ENCODE measurements around the gene NAA20.

Gene NAA20

DNA sequence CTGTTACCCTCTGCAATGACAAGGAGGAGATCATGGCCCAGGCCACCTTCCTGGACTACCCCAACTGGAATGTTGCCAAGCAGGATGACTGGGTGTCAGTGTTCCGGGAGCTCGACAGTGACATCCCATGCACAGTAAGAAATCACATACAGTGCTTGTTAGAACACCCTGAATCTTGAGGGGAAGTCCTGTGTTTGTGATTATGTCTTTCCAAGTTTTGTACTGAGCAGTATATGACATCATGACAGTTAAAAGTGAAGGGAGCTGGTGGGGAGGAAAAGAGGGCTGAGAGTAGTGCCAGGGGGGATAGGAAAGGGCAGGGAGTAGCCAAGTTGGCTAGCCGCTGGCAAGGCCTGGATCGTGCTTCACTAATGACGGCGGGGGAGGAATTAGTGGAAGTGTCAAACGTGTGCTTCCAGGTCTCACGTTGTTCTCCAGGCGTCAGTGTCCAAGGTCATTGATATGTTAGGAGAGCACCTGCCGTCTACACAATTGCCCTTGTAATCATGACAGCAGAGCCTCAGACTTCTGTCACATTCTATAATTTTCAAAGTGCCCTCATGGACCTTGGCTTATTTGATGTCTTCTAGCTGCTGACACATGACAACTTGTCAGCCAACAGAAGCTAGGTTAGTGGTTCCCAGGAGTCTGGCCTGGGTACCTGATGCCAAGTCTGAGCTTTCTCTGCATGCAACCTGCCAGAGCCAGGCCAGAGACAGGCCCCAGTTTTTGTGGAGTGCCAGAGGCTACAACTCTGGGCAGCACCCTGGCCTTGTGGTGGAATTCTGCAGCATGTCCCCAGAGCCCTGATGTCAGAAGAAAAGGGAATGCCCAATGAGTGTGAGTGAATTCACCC is 53.9 kb downstream of the NAA20 start:
- no peak for DNase-seq (ENCODE audit: insufficient read length, low spot score)
- no peak for FAIRE-seq

- FAIRE-seq (no peak), DNase-seq (ENCODE audit: insufficient read length, low spot score) (no peak)
Observed at GRCh38 chr20:20073801-20074371, 56.7 kb downstream of the NAA20 start.

DNA sequence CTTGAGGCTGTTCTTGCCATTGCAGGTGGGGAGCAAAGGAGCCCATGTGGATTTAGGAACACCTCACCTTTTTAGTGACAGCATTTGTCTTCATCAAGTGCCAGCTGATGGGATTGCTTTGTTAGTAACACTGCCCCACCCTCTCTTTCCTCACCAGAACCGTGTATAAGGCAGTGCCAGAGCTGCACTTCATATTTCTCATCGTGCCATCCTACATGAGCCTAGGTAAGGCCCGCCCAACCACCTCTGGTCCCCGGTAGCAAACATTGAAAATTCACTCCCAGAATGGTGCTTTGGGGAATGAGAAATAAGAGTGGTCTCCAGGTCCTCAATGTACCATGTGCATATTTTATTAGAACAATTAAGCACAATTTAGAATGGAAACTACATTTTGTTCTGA is 57.9 kb downstream of the NAA20 start:
- FAIRE-seq (no peak), DNase-seq (ENCODE audit: insufficient read length, low spot score) (no peak)

DNA sequence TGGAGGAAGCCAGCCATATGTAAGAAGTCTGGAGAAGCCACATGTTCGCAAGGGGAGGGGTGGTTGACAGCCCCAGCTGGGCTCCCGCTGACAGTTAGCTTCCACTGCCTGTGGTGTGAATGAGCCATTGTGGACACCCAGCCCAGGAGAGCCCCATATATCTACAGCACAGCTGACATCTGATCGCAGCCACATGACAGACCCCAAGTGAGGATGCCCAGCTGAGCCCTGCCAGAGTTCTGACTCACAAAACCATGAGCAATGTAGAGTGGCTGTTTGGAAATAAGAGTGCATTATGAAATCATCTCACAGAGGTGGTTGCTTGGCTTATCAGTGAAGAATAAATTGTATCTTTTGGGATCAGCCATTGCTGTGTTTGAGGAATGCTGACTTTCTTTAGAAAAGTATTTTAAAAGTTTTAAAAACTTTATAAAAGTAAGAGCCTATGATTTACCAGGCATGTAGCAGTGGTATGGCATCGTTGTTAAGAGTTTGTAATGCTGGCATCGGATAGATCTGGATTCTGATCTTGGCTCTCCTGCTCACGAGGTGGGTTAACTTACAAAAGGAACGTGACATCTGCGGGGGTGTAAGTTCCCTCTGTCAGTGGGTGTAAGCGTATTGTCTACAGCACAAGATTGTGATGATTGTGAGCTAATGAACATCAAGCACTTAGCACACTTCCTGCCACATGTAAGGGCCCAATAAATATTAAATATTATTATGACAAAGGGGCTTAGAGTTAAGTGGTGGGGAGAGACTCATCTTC is 59.3 kb downstream of the NAA20 start:
- no peak for FAIRE-seq
- no peak for DNase-seq (ENCODE audit: insufficient read length, low spot score)

- FAIRE-seq: no peak
Observed at GRCh38 chr20:20078041-20078440, 60.9 kb downstream of the NAA20 start.

GRCh38 chr20:20079102-20079784 is 62.1 kb downstream of the NAA20 start:
- FAIRE-seq: no peak
- no peak for DNase-seq (ENCODE audit: insufficient read length, low spot score)

More at GRCh38 chr20:20078041-20078440, 60.9 kb downstream of the NAA20 start:
- DNase-seq (ENCODE audit: insufficient read length, low spot score): no peak
